NK-92 treated with Interleukin-12 subunit alpha and Interleukin-12 subunit beta, amount 100 ng/mL, for 24 hours (cell line): ENCODE data around the gene ERICH3.

Experiments used
- DNase-seq: peaks from one replicate; lab custom pipeline; 2025; lab: John Stamatoyannopoulos, UW

ERICH3 gene

DNA sequence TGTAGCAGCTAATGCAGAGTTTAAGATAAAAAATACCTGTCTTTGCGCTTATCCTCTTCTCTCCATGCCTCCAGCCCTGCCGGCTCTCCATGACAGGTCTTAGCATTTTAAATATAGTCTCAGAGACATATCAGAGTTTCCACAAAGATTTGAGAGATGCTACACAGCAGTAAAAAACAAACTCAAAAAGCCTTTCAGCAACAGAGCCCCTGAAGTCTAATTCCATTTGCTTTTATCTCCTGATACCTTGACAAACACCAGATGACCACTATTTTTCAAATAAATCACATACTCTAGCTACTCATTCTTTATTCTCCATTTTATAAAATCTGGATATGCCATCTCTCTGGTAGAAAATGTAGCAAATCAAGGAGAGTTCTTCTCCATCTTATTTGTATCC is 81.6 kb downstream of the ERICH3 start:
- DNase-seq = no peak

- no peak for DNase-seq
These were observed 83.3 kb downstream of the ERICH3 start for GRCh38 chr1:74590288-74590687.

GRCh38 chr1:74587888-74588287 is 85.7 kb downstream of the ERICH3 start:
- no peak for DNase-seq

DNA sequence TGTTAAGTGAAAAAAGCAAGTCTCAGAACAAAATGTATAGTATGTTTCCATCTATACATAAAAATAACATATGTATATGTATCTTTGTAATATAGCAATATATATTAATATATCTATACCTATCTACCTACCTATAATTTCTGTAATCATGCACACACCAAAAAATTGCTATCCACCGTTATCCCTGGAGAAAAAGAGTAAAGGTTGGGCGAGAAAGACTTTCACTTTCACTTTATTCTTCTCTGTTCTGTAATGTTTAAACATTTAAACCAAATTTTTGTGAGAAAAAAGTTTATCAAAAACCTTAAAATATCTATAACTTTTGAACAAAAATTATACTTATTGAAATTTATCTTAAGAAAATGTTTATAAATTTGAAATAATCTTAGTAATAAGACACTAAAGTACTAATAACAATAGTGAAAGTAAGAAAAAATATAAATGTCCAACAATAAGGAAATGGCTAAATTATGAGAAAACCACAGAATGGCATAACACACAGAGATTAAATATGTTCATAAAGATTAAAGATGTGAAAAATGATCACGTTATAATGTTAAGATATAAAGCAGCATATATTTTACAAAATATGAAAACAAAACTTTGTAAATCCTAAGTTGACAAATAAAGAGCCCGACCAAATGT is 87.2 kb downstream of the ERICH3 start:
- no peak for DNase-seq

DNA sequence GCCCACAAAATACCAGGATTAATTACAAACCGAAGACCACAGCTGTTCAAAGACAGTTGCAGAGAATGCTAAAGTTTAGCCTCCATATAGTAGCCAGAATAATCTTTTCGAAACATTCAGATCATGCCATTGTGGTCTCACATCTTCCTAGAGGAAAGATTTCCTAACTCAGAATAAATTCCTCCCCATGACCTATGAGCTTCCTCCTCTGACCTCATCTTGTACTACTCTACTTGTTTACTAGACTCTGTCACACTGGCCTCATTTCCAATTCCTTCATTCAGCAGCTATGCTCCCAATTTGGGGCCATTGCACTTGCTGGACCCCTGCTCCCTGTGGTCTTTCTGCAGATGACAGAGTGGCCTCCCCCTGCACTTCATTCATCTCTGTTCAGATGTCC is 89.4 kb downstream of the ERICH3 start:
- DNase-seq = no peak

GRCh38 chr1:74583397-74583796 is 90.2 kb downstream of the ERICH3 start:
- no peak for DNase-seq

DNA sequence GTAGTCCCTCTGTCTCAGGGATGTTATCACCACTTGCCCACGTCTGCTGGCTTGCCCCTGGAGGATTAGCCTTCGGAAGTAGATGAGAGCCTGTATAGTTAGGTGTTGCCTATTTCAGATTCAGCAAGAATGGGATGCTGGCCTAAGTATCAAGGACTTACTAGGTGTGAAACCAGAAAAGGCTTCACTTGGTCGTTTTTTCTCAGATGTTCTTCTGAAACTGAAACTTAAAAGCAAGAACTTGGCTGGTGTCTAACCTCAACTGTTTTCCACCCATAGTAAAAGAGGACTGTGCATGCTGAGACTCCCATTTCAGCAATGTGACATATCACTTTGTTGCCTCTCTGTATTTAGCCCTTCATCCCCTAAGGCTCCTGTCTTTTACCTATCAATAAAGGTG is 94.2 kb downstream of the ERICH3 start:
- no peak for DNase-seq

- DNase-seq = no peak
These were observed 95.5 kb downstream of the ERICH3 start for GRCh38 chr1:74578101-74578500.

- DNase-seq = no peak
These were observed 101.7 kb downstream of the ERICH3 start for GRCh38 chr1:74571891-74572290.

GRCh38 chr1:74571493-74571800 is 102.1 kb downstream of the ERICH3 start:
- DNase-seq = no peak

DNA sequence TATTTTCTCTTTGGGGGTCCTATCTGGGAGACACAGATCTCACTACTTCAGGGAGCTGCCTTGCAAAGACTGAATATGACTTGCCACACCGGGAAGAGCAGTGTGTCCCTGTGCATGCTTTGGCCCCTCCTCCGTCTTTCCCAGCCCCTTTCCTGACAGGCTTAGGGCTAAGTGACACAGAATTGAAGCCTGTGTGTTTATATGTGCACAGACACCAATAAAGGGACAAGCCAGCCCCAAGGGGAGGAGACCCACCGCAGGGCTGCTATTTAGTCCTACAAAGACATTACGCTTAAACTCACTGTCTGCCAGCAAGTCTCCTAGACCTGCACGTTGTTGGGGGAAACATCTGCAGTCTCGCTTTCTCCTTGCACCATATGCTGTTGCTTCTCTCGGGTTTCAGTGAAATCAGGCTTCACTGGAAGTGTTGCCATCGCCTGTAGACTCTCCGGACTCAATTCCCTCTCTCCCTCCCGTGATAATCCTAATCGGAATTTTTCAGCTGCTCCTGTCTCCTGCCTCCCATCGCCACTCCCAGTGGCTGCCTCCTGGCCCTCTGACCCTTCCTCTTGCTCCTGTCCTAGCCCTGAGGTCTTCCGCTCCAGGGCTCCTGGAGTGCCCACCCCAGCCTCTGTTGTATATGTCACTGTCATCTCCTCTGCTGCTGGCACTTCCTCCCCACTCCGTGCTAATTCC is 102.6 kb downstream of the ERICH3 start:
- DNase-seq = no peak

DNA sequence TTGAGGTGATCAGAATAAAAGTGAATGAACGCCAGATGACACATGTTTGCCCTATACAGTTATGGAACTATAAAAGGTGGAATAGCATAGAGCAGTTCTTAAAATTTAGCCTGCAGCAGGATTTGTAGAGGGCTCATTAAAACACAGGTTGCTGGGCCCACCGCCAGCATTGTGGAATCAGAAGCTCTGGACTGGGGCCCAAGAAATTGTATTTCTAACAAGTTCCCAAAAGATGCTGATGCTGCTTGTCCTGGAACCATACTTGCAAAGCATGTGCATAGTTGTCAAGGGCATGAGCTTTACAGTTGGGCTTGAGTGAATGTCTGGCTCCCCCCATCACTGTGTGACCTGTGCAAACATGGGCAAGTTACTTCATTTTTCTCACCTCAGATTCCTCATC is 123.7 kb downstream of the ERICH3 start:
- DNase-seq = no peak

DNA sequence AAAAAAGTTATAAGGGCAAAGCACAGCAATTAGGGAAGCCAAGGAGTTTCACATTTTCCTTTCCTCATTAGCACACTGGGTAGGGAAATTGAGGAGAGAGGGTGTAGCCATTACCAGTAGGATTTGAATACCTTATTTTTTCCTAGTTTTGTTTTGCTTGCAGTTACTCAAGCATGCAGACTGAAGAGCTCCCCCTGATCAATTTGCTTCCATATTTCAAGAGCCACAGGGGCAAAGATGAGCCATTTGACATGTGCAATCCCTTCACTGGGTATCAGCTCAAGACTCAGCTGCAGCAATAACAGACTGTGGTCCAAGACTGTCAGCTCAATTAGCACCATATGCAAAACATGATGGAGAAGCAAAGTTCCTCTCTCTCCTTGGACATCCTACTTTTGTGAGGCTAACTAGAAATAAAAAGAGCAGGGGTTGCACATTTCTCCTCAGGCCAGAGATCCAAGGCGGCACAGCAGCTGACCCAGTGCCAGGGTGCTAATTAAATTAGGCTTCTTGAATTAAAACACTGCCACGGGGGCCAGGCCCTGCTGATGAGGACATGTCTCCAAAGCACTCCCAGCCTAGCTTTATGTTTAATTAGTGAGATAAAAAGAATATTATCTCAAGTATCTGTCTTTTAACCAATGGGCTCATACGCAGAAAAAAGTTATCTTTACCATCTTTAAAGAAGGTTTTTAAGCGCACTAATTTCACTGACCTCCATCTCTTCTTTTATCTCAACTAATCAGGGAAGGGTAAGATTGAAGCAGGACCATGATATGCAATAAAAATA is 124.4 kb downstream of the ERICH3 start:
- no peak for DNase-seq

DNA sequence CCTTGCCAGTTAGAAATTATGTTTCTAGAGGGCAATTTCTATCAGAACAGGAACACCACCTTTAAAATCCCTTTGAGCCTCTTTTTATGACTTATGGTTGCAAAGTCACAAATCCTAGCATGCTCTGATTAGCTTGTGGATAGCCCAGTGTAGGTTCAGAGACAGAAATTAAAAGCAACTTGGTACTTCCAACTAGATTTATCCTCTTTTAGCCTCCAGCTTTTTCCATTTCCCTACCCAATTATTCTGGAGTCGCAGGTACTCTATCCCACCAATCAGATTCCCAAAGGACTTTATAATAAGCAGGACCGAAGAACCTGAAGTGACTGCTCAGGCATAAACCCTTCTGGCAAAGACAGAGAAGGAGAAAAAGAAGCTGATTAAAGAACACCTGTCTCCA is 127.8 kb downstream of the ERICH3 start:
- no peak for DNase-seq

- no peak for DNase-seq
These were observed 139.4 kb downstream of the ERICH3 start for GRCh38 chr1:74534241-74534640.

- DNase-seq = no peak
These were observed 141.8 kb downstream of the ERICH3 start for GRCh38 chr1:74531796-74532195.

DNA sequence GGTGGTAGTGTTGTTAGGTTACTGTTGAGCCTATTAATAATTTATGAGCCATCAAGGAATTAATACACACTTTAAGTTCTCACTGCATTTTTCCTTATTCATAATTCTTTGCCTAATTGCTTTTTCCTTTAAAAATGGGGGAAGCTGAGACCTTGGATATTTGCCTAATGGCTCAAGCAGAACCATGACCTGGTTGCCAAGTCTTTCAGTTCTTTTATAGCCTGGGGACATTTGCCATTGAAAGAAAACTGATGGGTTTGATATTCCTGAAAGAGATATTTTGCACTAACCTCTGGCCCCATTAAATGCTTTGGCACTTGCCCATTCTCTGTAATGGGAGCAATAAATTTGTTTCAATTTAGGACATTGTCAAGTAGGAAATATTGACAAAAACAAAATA is 142.7 kb downstream of the ERICH3 start:
- no peak for DNase-seq

- DNase-seq = no peak
These were observed 145.5 kb downstream of the ERICH3 start for GRCh38 chr1:74528123-74528522.

- DNase-seq = no peak
These were observed 146.9 kb downstream of the ERICH3 start for GRCh38 chr1:74526708-74527107.

- no peak for DNase-seq
These were observed 149.6 kb downstream of the ERICH3 start for GRCh38 chr1:74523873-74524480.

DNA sequence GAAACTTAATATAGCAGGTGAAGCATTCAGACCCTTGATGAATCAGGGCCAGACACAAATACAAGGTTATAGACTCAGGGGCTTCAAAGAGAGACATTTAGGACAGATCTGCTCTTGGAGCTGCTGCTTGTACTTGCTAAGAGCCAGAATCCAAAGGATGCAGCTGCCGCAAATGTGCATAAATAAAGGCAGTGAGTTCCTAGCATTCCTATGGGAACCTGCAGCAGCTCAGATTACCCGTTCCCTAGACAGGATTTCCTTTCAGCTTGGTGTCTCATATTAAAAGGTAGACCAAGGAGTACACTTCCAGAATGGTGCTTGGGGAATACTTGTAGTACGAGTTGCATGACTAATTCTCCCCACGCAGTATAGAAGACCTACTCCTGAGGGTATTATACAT is 151.4 kb downstream of the ERICH3 start:
- no peak for DNase-seq
